ENCODE data around the gene NSMCE4A.
"Not testable (repeated sequence)": the region's sequence is repeated elsewhere in the genome, so short reads cannot be mapped to it uniquely, and the experiment has no call there.

NSMCE4A gene

DNA sequence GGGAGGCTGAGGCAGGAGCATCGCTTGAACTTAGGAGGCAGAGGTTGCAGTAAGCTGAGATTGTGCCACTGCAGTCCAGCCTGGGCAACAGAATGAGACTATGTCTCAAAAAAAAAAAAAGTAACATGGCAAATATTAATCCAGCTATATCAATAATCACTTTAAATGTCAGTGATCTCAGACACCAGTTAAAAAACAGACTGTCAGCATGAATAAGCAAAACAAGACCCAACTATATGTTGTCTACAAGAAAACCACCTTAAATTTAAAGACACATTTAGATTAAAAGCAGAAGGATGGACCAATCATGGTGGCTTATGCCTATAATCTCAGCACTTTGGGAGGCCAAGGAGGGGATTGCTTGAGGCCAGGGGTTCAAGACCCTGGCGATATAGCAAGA, 38.7 kb downstream of the NSMCE4A start:
- in situ Hi-C loops (cut with MboI; ENCODE audit: low sequenced_read_pairs): no loop called here

DNA sequence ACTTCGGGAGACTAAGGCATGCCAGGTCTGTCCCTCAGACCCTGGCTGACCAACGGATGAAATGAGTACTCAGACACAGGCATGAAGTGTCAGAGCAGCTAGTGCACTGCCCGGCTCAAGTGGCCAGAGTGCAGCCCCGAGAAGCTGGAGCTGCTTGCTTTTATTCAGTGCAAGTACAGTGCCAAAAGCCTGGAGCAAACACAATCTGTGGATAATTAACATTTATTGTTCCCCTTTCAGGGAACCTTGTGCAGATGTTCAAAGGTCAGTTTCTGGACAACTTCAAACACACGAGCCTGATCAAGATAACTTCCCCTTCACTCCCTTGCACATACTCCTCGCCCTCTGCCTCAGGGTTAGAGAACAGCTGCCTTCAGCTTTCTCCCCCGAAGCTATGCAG, 39.3 kb downstream of the NSMCE4A start:
- in situ Hi-C loops (cut with MboI; ENCODE audit: low sequenced_read_pairs): no loop called here

DNA sequence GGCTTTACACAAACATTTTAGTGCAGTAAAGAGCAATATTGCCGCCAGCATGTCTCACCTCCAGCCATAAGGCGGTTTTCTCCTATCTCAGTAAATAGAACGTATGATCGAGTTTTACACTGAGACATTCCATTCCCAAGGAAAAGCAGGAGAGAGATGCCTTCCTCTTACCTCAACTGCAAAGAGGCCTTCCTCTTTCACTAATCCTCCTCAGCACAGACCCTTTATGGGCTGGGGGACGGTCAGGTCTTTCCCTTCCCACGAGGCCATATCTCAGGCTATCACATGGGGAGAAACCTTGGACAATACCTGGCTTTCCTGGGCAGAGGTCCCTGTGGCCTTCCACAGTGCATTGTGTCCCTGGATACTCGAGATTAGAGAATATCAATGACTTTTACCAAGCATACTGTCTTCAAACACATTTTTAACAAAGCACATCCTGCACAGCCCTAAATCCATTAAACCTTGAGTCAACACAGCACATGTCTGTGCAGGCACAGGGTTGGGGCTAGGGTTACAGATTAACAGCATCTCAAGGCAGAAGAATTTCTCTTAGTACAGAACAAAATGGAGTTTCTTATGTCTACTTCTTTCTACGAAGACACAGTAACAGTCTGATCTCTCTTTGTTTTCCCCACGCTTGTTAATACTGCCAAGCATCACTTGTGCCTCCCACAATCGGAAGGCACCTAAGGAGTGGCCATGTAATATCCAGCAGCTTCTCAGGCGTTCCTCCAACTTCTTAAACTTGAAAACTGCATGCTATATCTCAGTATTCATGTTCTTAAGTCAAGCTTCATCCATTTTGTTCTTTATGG, 44.5 kb downstream of the NSMCE4A start:
- in situ Hi-C loops (cut with MboI; ENCODE audit: low sequenced_read_pairs): not testable (repeated sequence)

DNA sequence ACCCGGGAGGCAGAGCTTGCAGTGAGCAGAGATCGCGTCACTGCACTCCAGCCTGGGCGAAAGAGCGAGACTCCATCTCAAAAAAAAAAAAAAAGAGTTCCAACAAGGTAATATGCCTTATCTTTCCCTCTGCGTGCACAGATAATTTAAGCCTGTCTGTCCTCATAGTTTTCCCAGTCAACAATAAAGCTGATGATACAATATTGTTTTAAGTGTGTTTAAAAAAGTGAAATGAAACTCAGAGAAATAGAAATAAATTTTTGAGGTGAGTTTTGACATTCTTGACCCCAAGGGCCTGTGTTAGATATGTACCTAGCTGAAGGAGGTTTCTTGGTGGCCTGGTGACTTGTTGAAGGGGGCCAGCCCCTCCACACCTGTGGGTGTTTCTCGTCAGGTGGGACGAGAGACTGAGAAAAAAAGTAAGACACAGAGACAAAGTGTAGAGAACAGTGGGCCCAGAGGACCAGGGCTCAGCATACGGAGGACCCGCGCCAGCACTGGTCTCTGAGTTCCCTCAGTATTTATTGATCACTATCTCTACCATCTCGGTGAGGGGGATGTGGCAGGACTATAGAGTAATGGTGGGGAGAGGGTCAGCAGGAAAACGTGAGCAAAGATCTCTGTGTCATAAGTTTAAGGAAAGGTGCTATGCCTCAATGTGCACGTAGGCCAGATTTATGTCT, 45.3 kb downstream of the NSMCE4A start:
- in situ Hi-C loops (cut with MboI; ENCODE audit: low sequenced_read_pairs): not testable (repeated sequence)

- in situ Hi-C loops (cut with MboI; ENCODE audit: low sequenced_read_pairs): no loop called here
Observed at GRCh38 chr10:121928528-121928884, 46.5 kb downstream of the NSMCE4A start.

- in situ Hi-C loops (cut with MboI; ENCODE audit: low sequenced_read_pairs): no loop called here
Observed at GRCh38 chr10:121927841-121928527, 47.0 kb downstream of the NSMCE4A start, which contains the start of gene ATE1. ATE1 (minus strand) TSS chr10:121928031; CDS start chr10:121927949, 82 bp downstream.

GRCh38 chr10:121927318-121927840, 47.6 kb downstream of the NSMCE4A start:
- in situ Hi-C loops (cut with MboI; ENCODE audit: low sequenced_read_pairs): no loop called here

- in situ Hi-C loops (cut with MboI; ENCODE audit: low sequenced_read_pairs): no loop called here
Observed at GRCh38 chr10:121926671-121927317, 48.2 kb downstream of the NSMCE4A start.

GRCh38 chr10:121926157-121926556, 48.9 kb downstream of the NSMCE4A start:
- in situ Hi-C loops (cut with MboI; ENCODE audit: low sequenced_read_pairs): no loop called here

- in situ Hi-C loops (cut with MboI; ENCODE audit: low sequenced_read_pairs): no loop called here
Observed at GRCh38 chr10:121921238-121921931, 53.6 kb downstream of the NSMCE4A start.

DNA sequence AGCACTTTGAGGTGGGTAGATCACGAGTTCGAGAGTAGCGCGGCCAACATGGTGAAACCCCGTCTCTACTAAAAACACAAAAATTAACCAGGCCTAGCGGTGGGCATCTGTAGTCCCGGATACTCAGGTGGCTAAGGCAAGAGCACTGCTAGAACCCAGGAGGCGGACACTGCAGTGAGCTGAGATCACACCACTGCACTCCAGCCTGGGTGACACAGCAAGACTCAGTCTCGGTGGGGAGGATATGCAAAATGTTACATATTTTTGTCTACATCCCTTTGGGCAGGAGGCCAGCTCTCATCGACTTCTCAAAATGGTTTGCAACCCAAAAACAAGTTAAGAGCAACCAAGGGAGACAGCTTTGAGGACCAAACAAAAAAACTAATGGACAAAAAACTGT, 55.4 kb downstream of the NSMCE4A start:
- in situ Hi-C loops (cut with MboI; ENCODE audit: low sequenced_read_pairs): no loop called here

DNA sequence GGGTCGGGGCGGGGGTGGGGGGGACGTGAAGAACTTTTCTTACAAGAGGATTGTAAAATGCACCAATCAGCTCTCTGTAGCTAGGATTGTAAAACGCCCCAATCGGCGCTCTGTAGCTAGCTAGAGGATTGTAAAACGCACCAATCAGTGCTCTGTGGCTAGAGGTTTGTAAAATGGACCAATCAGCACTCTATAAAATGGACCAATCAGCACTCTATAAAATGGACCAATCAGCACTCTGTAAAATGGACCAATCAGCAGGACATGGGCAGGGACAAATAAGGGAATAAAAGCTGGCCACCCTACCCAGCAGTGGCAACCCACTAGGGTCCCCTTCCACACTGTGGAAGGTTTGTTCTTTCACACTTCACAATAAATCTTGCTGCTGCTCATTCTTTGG, 56.2 kb downstream of the NSMCE4A start:
- in situ Hi-C loops (cut with MboI; ENCODE audit: low sequenced_read_pairs): not testable (repeated sequence)

DNA sequence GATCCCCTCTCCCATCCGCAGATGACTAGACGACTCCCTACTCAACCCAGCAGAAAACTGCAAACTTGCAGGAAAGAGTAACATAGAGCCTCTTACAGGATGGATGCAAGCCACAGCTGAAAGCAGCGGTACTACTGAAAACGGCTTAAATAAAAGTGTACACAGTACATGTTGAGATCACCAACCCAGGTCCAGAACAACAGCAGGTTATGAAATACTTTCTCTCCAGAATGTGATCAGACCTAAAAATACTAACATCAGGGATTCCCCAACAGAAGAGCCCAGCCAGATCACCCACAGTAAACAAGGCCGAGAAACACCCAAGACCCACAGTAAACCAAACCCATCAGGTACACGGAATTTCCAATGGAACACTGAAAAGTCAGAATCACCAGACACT, 60.4 kb downstream of the NSMCE4A start:
- in situ Hi-C loops (cut with MboI; ENCODE audit: low sequenced_read_pairs): no loop called here

- in situ Hi-C loops (cut with MboI; ENCODE audit: low sequenced_read_pairs): no loop called here
Observed at GRCh38 chr10:121911421-121911697, 63.7 kb downstream of the NSMCE4A start.

GRCh38 chr10:121910673-121911420, 64.2 kb downstream of the NSMCE4A start:
- in situ Hi-C loops (cut with MboI; ENCODE audit: low sequenced_read_pairs): no loop called here
